GM19193 (cell line): Measurements from ENCODE around the gene CYP4A11.

ENCODE experiments used
- POLR2A ChIP-seq: IDR thresholded peaks from 4 replicates; pipeline ENCODE4 v1.6.1; 2011; ENCODE audit not compliant: insufficient read depth, insufficient read length; ENCODE audit errors: extremely low read depth

The CYP4A11 gene, protein sequence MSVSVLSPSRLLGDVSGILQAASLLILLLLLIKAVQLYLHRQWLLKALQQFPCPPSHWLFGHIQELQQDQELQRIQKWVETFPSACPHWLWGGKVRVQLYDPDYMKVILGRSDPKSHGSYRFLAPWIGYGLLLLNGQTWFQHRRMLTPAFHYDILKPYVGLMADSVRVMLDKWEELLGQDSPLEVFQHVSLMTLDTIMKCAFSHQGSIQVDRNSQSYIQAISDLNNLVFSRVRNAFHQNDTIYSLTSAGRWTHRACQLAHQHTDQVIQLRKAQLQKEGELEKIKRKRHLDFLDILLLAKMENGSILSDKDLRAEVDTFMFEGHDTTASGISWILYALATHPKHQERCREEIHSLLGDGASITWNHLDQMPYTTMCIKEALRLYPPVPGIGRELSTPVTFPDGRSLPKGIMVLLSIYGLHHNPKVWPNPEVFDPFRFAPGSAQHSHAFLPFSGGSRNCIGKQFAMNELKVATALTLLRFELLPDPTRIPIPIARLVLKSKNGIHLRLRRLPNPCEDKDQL

DNA sequence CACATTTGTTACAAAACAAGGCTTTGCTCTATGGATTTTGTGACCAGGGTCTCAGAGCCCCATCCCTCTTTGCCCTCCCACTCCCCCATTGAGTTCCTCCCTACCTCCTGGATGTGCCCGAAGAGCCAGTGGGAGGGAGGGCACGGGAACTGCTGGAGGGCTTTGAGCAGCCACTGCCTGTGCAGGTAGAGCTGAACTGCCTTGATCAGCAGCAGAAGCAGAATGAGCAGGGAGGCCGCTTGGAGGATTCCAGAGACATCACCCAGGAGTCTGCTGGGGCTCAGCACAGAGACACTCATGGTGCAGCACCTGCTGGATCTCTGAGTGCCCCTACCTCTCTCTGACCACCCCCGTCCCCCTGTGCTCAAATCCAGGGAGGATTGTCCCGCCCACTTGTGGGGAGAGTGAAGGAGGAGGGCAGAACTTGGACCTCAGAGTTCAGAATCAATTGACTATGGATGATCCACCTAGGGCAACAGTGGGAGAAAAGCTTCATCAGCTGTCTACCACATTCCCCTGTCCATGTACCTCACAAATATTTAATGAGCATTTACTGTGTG, at the start of gene CYP4A11:
TSS of gene CYP4A11 (minus strand) at position 342 of the 560 bp plus-strand sequence. CDS start at position 299, 43 bp downstream.
- no peak for TF ChIP-seq POLR2A

DNA sequence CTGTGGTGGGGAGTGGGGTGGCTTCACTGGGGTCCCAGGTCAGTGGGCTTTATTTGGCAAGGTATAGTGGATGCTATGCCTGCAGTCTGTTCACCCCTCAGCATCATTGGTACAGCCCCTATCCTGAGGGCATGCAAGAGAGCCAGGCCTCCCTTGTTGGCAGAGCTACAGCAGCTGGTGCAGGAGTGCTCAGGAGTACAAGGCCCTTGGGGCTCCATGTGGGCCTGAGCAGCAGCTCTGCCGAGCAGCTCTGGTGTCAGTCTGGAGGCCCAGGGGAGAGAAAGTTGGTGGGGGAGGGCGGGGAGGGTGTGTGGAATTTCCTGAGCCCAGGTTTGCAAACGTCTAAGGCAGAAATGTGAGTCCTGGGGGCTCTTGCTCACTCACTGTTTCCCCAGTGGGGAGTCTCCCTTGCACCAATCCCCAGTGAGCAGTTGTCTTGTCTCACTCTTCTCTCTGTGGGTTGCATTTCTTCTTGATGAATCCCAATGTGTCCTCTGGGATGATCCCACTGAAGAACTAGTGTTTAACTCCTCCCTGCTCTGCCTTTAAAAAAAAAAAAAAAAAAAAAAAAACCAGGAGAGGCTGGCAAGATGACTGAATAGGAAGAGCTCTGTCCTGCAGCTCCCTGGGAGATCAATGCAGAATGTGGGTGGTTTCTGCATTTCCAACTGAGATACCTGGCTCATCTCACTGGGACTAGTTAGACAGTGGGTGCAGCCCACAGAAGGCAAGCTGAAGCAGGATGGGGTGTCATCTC, 42.7 kb upstream of the CYP4A11 start:
- TF ChIP-seq POLR2A: no peak

GRCh38 chr1:46983166-46983829, 42.0 kb upstream of the CYP4A11 start:
- no peak for TF ChIP-seq POLR2A

DNA sequence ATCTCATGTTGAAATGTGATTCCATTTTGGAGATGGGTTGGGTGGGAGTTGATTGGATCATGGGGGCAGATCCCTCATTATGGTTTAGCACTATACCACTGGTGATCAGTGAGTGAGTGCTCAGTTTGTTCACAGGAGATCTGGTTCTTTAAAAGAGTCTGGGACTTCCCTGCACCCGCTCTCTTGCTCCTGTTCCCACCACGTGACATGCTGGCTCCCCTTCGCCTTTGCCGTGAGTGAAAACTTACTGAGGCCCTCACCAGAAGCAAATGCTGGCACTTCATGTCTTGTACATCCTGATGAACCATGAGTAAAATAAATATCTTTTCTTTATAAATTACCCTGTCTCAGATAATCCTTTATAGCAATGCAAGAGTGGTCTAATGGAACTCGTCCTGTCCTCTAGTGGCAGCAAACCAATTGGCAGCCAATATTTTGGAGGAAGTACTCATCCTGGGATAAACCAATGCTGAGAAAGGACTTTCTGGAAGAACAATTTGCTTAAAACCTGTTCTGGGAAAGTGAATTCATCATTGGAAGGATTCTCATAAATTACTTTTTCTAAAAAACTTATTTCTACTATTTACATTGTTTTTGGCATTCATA, 27.8 kb upstream of the CYP4A11 start:
- TF ChIP-seq POLR2A: no peak

- TF ChIP-seq POLR2A: no peak
Measured at GRCh38 chr1:46961066-46961758, 19.9 kb upstream of the CYP4A11 start.

DNA sequence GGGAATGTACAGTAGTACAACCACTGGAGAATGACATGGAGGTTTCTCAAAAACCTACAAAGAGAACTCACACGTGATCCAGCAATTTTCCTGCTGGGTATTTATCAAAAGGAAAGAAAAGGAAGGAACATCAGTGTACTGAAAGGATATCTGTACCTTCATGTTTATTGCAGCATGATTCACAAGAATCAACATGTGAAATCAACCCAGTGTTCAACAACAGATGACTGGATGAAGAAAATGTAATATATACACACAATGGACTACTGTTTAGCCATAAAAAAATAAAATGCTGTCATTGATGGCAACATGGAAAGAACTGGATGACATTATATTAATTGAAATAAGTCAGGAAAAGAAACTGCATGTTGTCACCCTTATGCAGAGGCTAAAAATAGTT, 19.0 kb upstream of the CYP4A11 start:
- TF ChIP-seq POLR2A: no peak

- no peak for TF ChIP-seq POLR2A
Measured at GRCh38 chr1:46948629-46949416, 7.5 kb upstream of the CYP4A11 start.

DNA sequence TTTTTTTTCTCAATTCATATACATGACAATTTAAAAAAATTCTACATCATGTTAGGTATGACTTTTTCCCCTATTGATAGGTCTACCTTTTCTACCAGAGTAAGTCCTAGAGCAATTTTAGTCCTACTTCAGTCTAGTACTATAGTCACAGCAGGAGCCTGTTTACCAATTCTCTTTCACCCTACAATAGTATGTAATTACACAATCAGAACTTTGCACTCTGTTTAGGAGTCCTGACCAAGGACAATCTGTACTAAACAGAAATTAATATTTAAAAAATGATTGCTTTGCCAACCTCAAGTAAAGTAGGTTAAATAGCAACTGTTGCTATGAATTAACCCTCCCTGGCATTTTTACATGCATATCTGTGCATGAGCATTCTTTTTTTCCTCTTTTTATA, 810 bp upstream of the CYP4A11 start:
- TF ChIP-seq POLR2A: no peak

- TF ChIP-seq POLR2A: no peak
Measured at GRCh38 chr1:46940307-46940706, 969 bp downstream of the CYP4A11 start.

- no peak for TF ChIP-seq POLR2A
Measured at GRCh38 chr1:46937270-46937669, 4.0 kb downstream of the CYP4A11 start.

- TF ChIP-seq POLR2A: no peak
Measured at GRCh38 chr1:46936788-46937187, 4.5 kb downstream of the CYP4A11 start.

- no peak for TF ChIP-seq POLR2A
Measured at GRCh38 chr1:46931151-46931550, 10.1 kb downstream of the CYP4A11 start.

DNA sequence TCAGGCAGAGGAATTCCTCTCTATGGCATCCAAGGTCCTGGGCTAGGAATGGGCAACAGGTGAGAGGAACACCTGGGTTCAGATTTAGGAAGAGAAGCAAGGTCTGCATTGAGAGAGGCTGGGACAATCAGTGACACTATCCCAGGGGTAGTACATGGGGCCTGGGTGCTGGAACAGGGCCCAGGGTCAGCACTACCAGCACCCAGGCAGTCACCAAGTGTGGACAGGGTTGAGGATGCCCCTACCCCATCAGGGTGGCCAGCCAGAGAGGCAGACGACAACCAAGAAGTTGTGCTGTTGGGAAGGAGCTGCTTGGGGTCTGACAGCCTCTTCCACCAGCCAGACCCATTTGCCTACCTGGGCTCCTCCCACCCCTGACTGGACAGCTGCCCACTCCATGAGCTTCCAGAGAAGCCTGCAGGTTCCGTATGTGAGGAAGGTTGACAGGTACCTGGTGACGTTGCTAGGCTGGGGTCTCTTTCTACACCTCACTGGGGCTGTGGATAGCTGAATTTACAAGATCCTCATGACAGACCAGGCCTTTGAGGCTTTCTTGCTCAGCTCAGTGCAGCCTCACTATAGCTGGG, 13.9 kb downstream of the CYP4A11 start:
- TF ChIP-seq POLR2A: no peak
